ENCODE results near the gene RSPH4A. TPM values are rescaled to one million over a fixed set of nuclear protein-coding genes. Genes with fewer than 3 reads are reported as not detected.

RSPH4A gene
- polyA plus RNA-seq, 1 donor from 2014 or later: 11.0 TPM

GRCh38 chr6:116633685-116634084, 17.4 kb downstream of the RSPH4A start:
- H3K9me2 ChIP-seq (ENCODE audit: insufficient read depth, low read length): no peaks in the 10 kb centered on the region
- H4K20me1 ChIP-seq (ENCODE audit: insufficient read depth): no peaks in the 10 kb centered on the region
- H3K79me2 ChIP-seq (replicated peaks; ENCODE audit: insufficient read depth, low read length): no peaks in the 10 kb centered on the region
- no peak overlapping the region for H3K27ac ChIP-seq (ENCODE audit: low read length)
- no peaks in the 10 kb centered on the region for H3K9me3 ChIP-seq (ENCODE audit: low read length)
- H3K36me3 ChIP-seq (ENCODE audit: insufficient read depth, low read length): peaks cover 7% of the 10 kb centered on the region
- TF ChIP-seq EZH2 (IDR thresholded peaks at IDR 0.05; ENCODE audit: borderline replicate concordance, insufficient read depth, low read length, poor library complexity, severe bottlenecking) (no peak), CTCF (IDR thresholded peaks at IDR 0.05; ENCODE audit: poor library complexity, severe bottlenecking) (peak; percentile 14)
- H3K4me2 ChIP-seq (ENCODE audit: low read length): no peak overlapping the region
- no peak overlapping the region for H3K9ac ChIP-seq (ENCODE audit: low read length)
- no peaks in the 10 kb centered on the region for H3F3A ChIP-seq (ENCODE audit: insufficient read depth, low read length, poor library complexity, severe bottlenecking)
- H3K27me3 ChIP-seq (ENCODE audit: insufficient read depth, low read depth, low read length): no peaks in the 10 kb centered on the region
- no peak overlapping the region for H3K4me3 ChIP-seq (ENCODE audit: low read length)
- H2AFZ ChIP-seq (ENCODE audit: low read depth, low read length): no peak overlapping the region

- Histone ChIP-seq H3K9ac (ENCODE audit: low read length) (no peak overlapping the region), H3K9me2 (ENCODE audit: insufficient read depth, low read length) (no peaks in the 10 kb centered on the region), H3K9me3 (ENCODE audit: low read length) (no peaks in the 10 kb centered on the region), H3K27ac (ENCODE audit: low read length) (no peak overlapping the region), H3K4me3 (ENCODE audit: low read length) (no peak overlapping the region), H3K79me2 (replicated peaks; ENCODE audit: insufficient read depth, low read length) (no peaks in the 10 kb centered on the region), H3K27me3 (ENCODE audit: insufficient read depth, low read depth, low read length) (no peaks in the 10 kb centered on the region), H4K20me1 (ENCODE audit: insufficient read depth) (no peaks in the 10 kb centered on the region), H3F3A (ENCODE audit: insufficient read depth, low read length, poor library complexity, severe bottlenecking) (no peaks in the 10 kb centered on the region), H3K4me2 (ENCODE audit: low read length) (no peak overlapping the region), H3K36me3 (ENCODE audit: insufficient read depth, low read length) (peaks cover 6% of the 10 kb centered on the region), H2AFZ (ENCODE audit: low read depth, low read length) (no peak overlapping the region)
- TF ChIP-seq MXI1 (conservative IDR thresholded peaks at IDR 0.05; ENCODE audit: poor library complexity, severe bottlenecking) (no peak), REST (IDR thresholded peaks at IDR 0.05; ENCODE audit: borderline replicate concordance) (no peak), EP300 (conservative IDR thresholded peaks at IDR 0.05; ENCODE audit: poor library complexity, severe bottlenecking) (no peak)
Observed at GRCh38 chr6:116648156-116648555, 31.9 kb downstream of the RSPH4A start.

- TF ChIP-seq REST (IDR thresholded peaks at IDR 0.05; ENCODE audit: borderline replicate concordance) (no peak), TAF1 (IDR thresholded peaks at IDR 0.05; ENCODE audit: low read depth) (no peak), SMC3 (conservative IDR thresholded peaks at IDR 0.05; ENCODE audit: poor library complexity) (no peak), CTCF (IDR thresholded peaks at IDR 0.05; ENCODE audit: poor library complexity, severe bottlenecking) (no peak), EZH2 (IDR thresholded peaks at IDR 0.05; ENCODE audit: borderline replicate concordance, insufficient read depth, low read length, poor library complexity, severe bottlenecking) (no peak), POLR2AphosphoS5 (IDR thresholded peaks at IDR 0.05) (no peak), EP300 (conservative IDR thresholded peaks at IDR 0.05; ENCODE audit: poor library complexity, severe bottlenecking) (no peak), RAD21 (conservative IDR thresholded peaks at IDR 0.05) (no peak), MXI1 (conservative IDR thresholded peaks at IDR 0.05; ENCODE audit: poor library complexity, severe bottlenecking) (no peak)
- H3K27me3 ChIP-seq (ENCODE audit: insufficient read depth, low read depth, low read length): no peaks in the 10 kb centered on the region
- no peak overlapping the region for H3K9ac ChIP-seq (ENCODE audit: low read length)
- no peak overlapping the region for H3K4me3 ChIP-seq (ENCODE audit: low read length)
- H3F3A ChIP-seq (ENCODE audit: insufficient read depth, low read length, poor library complexity, severe bottlenecking): no peaks in the 10 kb centered on the region
- no peaks in the 10 kb centered on the region for H3K9me2 ChIP-seq (ENCODE audit: insufficient read depth, low read length)
- no peaks in the 10 kb centered on the region for H4K20me1 ChIP-seq (ENCODE audit: insufficient read depth)
- H3K27ac ChIP-seq (ENCODE audit: low read length): no peak overlapping the region
- H3K36me3 ChIP-seq (ENCODE audit: insufficient read depth, low read length): peaks cover 6% of the 10 kb centered on the region
- H3K9me3 ChIP-seq (ENCODE audit: low read length): no peaks in the 10 kb centered on the region
- H3K79me2 ChIP-seq (replicated peaks; ENCODE audit: insufficient read depth, low read length): no peaks in the 10 kb centered on the region
- H3K4me2 ChIP-seq (ENCODE audit: low read length): no peak overlapping the region
- no peak overlapping the region for H2AFZ ChIP-seq (ENCODE audit: low read depth, low read length)
Observed at GRCh38 chr6:116649129-116649528, 32.9 kb downstream of the RSPH4A start.
